Activated T-helper 17 cell treated with anti-CD3 and anti-CD28 coated beads, Interleukin-2, amount 50 U/mL, for 72 hours (primary cell): Measurements from ENCODE around the gene NDUFA13. TPM values are rescaled to one million over a fixed set of nuclear protein-coding genes. Genes with fewer than 3 reads are reported as not detected.

Experiments
- ATAC-seq: fragments of 150-1000 bp; cut with Tn5 transposase; replicated peaks from 2 replicates; pipeline ENCODE4 v1.10.0; 2021; ENCODE audit warnings: mild to moderate bottlenecking, moderate library complexity
- H3K27ac Mint-ChIP-seq: one replicate; pipeline ENCODE4 v1.8.0; 2022; ENCODE audit warnings: mixed read lengths
- H3K27me3 Mint-ChIP-seq: one replicate; pipeline ENCODE4 v1.8.0; 2022; ENCODE audit warnings: mixed read lengths
- H3K36me3 Mint-ChIP-seq: one replicate; pipeline ENCODE4 v1.8.0; 2022; ENCODE audit warnings: low read depth, mild to moderate bottlenecking, mixed read lengths
- H3K4me1 Mint-ChIP-seq: one replicate; pipeline ENCODE4 v1.8.0; 2022; ENCODE audit warnings: mixed read lengths
- H3K4me3 Mint-ChIP-seq: one replicate; pipeline ENCODE4 v1.8.0; 2022; ENCODE audit warnings: mild to moderate bottlenecking, mixed read lengths
- H3K9me3 Mint-ChIP-seq: one replicate; pipeline ENCODE4 v1.8.0; 2022; ENCODE audit warnings: mixed read lengths
- total RNA-seq, 2 donors: library from RNA; stranded (reverse); gene quantifications; one replicate each; pipeline ENCODE4 v1.2.3, GENCODE V29; 2022

The NDUFA13 gene
- total RNA-seq, 2 donors from 2014 or later, result 276 to 397 TPM

GRCh38 chr19:19530889-19531288, 14.9 kb downstream of the NDUFA13 start:
- ATAC-seq, result no peak
- Mint-ChIP-seq H3K27me3 (no peaks in the 10 kb centered on the region), H3K36me3 (peaks cover 22% of the 10 kb centered on the region), H3K27ac (peak overlapping the region; percentile 76), H3K4me1 (peaks cover 6% of the 10 kb centered on the region), H3K9me3 (no peaks in the 10 kb centered on the region), H3K4me3 (no peak overlapping the region)

- Mint-ChIP-seq H3K4me1 (peaks cover 6% of the 10 kb centered on the region), H3K27ac (peak overlapping the region; percentile 63), H3K27me3 (no peaks in the 10 kb centered on the region), H3K36me3 (peaks cover 11% of the 10 kb centered on the region), H3K4me3 (no peak overlapping the region), H3K9me3 (no peaks in the 10 kb centered on the region)
- ATAC-seq, result peak; percentile 90
Observed at GRCh38 chr19:19531951-19532805, 16.2 kb downstream of the NDUFA13 start.

GRCh38 chr19:19532806-19533701, 17.0 kb downstream of the NDUFA13 start:
- Mint-ChIP-seq H3K9me3 (no peaks in the 10 kb centered on the region), H3K27me3 (no peaks in the 10 kb centered on the region), H3K4me1 (peaks cover 6% of the 10 kb centered on the region), H3K36me3 (peaks cover 10% of the 10 kb centered on the region), H3K4me3 (no peak overlapping the region), H3K27ac (peak overlapping the region; percentile 49)
- ATAC-seq, result no peak

- Mint-ChIP-seq H3K27me3 (peaks cover 3% of the 10 kb centered on the region), H3K36me3 (peaks cover 5% of the 10 kb centered on the region), H3K9me3 (no peaks in the 10 kb centered on the region), H3K27ac (peak overlapping the region; percentile 49), H3K4me3 (no peak overlapping the region), H3K4me1 (peaks cover 11% of the 10 kb centered on the region)
- ATAC-seq, result no peak
Observed at GRCh38 chr19:19533841-19534240, 17.8 kb downstream of the NDUFA13 start.

- no peak overlapping the region for H3K4me3 Mint-ChIP-seq
- peaks cover 5% of the 10 kb centered on the region for H3K27me3 Mint-ChIP-seq
- peaks cover 13% of the 10 kb centered on the region for H3K4me1 Mint-ChIP-seq
- H3K27ac Mint-ChIP-seq, result peak overlapping the region; percentile 49
- H3K9me3 Mint-ChIP-seq, result no peaks in the 10 kb centered on the region
- no peak for ATAC-seq
- H3K36me3 Mint-ChIP-seq, result peaks cover 5% of the 10 kb centered on the region
Observed at GRCh38 chr19:19534556-19535265, 18.7 kb downstream of the NDUFA13 start.

GRCh38 chr19:19535311-19536191, 19.5 kb downstream of the NDUFA13 start:
- no peak overlapping the region for H3K27ac Mint-ChIP-seq
- H3K9me3 Mint-ChIP-seq, result no peaks in the 10 kb centered on the region
- H3K36me3 Mint-ChIP-seq, result peaks cover 5% of the 10 kb centered on the region
- ATAC-seq, result no peak
- H3K4me1 Mint-ChIP-seq, result peaks cover 13% of the 10 kb centered on the region
- H3K27me3 Mint-ChIP-seq, result peaks cover 5% of the 10 kb centered on the region
- no peak overlapping the region for H3K4me3 Mint-ChIP-seq

GRCh38 chr19:19537075-19538048, 21.3 kb downstream of the NDUFA13 start:
- peak overlapping the region; percentile 50 for H3K27ac Mint-ChIP-seq
- peaks cover under 1% of the 10 kb centered on the region for H3K36me3 Mint-ChIP-seq
- H3K4me3 Mint-ChIP-seq, result peak overlapping the region; percentile 75
- peaks cover 5% of the 10 kb centered on the region for H3K27me3 Mint-ChIP-seq
- no peaks in the 10 kb centered on the region for H3K9me3 Mint-ChIP-seq
- H3K4me1 Mint-ChIP-seq, result peaks cover 13% of the 10 kb centered on the region
- no peak for ATAC-seq

- Mint-ChIP-seq H3K9me3 (no peaks in the 10 kb centered on the region), H3K27ac (peak within 1 kb of the TSS; percentile 67), H3K4me3 (peak within 1 kb of the TSS; percentile 75), H3K36me3 (no peaks in the 10 kb centered on the region), H3K4me1 (peaks cover 13% of the 10 kb centered on the region), H3K27me3 (peaks cover 5% of the 10 kb centered on the region)
- no peak for ATAC-seq
Observed at GRCh38 chr19:19538061-19538784, 22.2 kb downstream of the NDUFA13 start, which contains the start of gene CILP2. CILP2 (plus strand) TSS chr19:19538265; CDS start chr19:19538350, 85 bp downstream.

- H3K4me1 Mint-ChIP-seq, result peaks cover 13% of the 10 kb centered on the region
- H3K36me3 Mint-ChIP-seq, result no peaks in the 10 kb centered on the region
- H3K4me3 Mint-ChIP-seq, result peak overlapping the region; percentile 65
- H3K9me3 Mint-ChIP-seq, result no peaks in the 10 kb centered on the region
- no peak for ATAC-seq
- H3K27ac Mint-ChIP-seq, result peak overlapping the region; percentile 67
- peaks cover 5% of the 10 kb centered on the region for H3K27me3 Mint-ChIP-seq
Observed at GRCh38 chr19:19538785-19539166, 22.8 kb downstream of the NDUFA13 start.

GRCh38 chr19:19539698-19540063, 23.7 kb downstream of the NDUFA13 start:
- Mint-ChIP-seq H3K27ac (no peak overlapping the region), H3K4me1 (peaks cover 7% of the 10 kb centered on the region), H3K9me3 (no peaks in the 10 kb centered on the region), H3K4me3 (peak overlapping the region; percentile 65), H3K27me3 (peaks cover 5% of the 10 kb centered on the region), H3K36me3 (no peaks in the 10 kb centered on the region)
- ATAC-seq, result no peak

- peak; percentile 32 for ATAC-seq
- H3K9me3 Mint-ChIP-seq, result no peaks in the 10 kb centered on the region
- no peaks in the 10 kb centered on the region for H3K36me3 Mint-ChIP-seq
- H3K27me3 Mint-ChIP-seq, result peaks cover 5% of the 10 kb centered on the region
- H3K4me1 Mint-ChIP-seq, result peaks cover 7% of the 10 kb centered on the region
- peak overlapping the region; percentile 65 for H3K4me3 Mint-ChIP-seq
- H3K27ac Mint-ChIP-seq, result no peak overlapping the region
Observed at GRCh38 chr19:19540064-19540714, 24.2 kb downstream of the NDUFA13 start.
